GM19438 (cell line): ENCODE measurements around the gene CFI.

ENCODE experiments used
- ATAC-seq: cut with Tn5 transposase; IDR thresholded peaks from one replicate; pipeline ENCODE4 v1.9.1; 2021; ENCODE audit warnings: low read depth; ENCODE audit not compliant: unreplicated experiment

Gene CFI

GRCh38 chr4:109735566-109736365 lies 66.0 kb downstream of the CFI start:
- ATAC-seq = no peak

GRCh38 chr4:109733728-109734127 lies 68.1 kb downstream of the CFI start:
- ATAC-seq = no peak

- ATAC-seq = no peak
These were observed 70.9 kb downstream of the CFI start for GRCh38 chr4:109730619-109731545.

DNA sequence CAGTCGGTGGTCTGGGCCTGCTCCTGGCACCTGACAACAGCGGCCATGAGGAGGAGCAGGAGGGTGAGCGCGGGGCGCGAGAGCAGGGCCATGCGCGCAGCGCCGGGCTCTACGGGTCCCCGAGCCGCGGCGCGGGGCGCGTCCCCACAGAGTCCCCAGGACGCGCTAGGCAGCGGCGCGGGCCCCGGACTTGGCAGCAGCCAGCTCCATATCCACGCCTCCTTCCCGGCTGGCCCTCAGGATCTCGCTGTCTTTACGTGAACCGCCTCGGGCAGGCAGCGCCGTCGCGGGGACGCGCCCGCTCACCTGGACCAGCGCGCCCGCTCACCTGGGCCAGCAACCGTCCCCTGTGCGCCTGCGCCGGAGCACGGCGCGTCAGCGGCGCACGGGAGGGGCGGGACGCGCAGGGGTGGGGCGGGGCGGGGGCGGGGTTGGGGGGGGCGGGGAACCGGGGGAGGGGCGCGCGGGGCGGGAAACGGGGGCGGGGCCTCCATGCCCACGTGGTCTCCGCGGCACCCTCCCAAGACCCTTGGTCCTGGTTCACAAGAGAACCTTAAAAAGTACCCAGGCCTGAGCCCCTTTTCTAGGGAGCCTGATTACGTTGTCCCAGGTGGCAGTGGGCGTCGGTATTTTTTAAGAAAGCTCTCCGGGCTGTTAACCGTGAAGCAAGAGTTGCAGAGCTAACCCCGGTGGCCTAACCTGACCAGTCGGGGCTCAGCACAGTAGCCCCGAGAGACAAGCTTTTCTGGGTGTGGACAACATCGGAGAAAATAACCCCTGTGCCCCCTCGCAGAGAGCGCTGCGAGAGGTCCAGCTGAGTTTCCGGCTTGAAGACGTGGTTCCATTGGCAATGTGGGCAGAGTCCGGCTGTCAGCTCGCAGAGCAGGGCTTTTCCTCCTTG lies 71.8 kb downstream of the CFI start, which contains the start of gene PLA2G12A:
TSS of gene PLA2G12A (minus strand) at position 353 of the 901 bp plus-strand sequence. CDS start at position 92, 261 bp downstream.
- ATAC-seq = peak; percentile 72

- peak; percentile 35 for ATAC-seq
These were observed 72.6 kb downstream of the CFI start for GRCh38 chr4:109729117-109729717.

DNA sequence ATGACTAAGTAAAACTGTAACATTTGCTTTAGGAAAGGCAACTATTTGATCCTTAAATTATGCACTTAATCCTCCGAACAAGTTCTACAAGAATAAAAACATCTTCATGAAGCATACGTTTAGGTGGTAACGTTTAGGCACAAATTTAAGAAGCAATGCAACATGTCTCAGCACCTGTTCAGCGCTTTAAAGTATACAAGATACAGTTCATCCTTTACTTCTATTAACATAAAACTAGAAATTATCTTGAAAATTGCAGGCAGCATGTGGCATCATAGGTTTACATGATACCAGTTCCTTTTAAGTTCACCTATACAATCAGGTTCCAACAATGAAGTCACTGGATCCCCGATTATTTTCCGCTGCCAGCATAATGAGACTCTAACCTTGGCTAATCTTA lies 73.4 kb downstream of the CFI start:
- ATAC-seq = no peak

- no peak for ATAC-seq
These were observed 78.7 kb downstream of the CFI start for GRCh38 chr4:109723110-109723509.

- no peak for ATAC-seq
These were observed 79.4 kb downstream of the CFI start for GRCh38 chr4:109722357-109722756.

DNA sequence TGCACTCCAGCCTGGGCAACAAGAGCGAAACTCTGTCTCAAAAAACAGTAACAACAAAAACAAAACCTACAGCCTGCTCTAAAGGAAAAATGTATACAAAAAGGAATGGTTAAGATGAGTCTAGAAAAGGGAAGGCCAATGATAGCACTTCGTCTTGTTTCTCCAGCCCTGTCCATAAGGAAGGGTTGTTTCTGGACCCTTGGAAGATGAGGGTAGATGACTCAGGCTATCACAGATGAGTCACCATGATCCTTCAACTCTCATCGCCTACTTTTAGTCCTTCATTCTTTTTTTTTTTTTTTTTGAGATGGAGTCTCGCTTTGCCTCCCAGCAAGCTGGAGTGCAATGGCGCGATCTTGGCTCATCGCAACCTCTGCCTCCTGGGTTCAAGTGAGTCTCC lies 80.8 kb downstream of the CFI start:
- ATAC-seq = no peak

DNA sequence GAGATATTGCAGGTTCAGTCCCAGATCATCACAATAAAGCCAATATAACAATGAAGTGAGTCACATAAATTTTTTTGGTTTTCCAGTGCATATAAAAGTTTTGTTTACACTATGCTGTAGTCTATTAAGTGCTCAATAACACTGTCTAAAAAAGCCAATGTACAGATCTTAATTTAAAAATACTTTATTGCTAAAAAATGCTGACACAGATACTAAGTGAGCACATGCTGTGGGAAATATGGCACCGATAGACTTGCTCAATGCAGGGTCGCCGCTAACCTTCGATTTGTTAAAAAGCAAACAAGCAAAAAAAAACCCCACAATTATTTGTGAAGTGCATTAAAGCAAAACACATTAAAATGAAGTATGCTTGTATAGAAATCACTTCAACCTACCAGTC lies 82.2 kb downstream of the CFI start:
- ATAC-seq = no peak

GRCh38 chr4:109718759-109719158 lies 83.0 kb downstream of the CFI start:
- ATAC-seq = no peak

DNA sequence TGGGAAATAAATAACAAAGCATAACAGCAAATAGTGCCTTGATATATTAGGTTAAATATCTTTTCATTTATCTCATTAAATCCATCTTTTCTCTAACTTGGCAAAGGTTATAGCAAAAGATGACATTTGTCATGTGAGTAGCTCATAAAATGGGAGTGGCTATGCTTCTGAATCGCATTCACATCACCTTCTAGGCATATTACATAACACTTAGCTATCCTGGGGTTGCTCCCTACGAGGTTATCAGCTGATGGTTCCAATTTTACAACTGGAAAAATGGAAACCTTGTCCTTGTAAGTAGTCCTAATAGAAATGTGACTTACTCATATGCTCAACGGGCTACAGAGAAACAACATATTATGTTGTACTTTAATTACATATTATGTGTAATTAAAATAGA lies 88.3 kb downstream of the CFI start:
- ATAC-seq = no peak

- peak; percentile 95 for ATAC-seq
These were observed 92.8 kb downstream of the CFI start for GRCh38 chr4:109708990-109709389.

DNA sequence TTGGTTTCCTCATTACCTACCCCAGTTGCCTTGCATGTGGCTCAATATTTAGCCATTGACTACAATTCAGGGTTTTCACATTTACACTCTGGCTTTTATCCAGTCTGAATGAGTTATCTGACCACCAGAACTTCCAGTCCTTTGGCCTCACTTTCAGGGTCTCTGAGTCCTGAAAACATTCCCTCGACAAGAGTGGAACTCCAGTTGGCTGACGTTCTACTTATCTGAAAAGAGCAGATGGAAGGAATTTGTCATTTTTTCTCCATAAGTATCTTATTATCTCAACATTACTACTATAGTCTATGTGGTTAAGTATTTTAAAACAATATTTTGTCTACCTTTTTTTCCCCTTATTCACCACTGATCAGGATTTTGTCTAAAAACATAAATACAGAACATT lies 93.4 kb downstream of the CFI start:
- ATAC-seq = no peak

GRCh38 chr4:109703664-109704361 lies 98.0 kb downstream of the CFI start:
- no peak for ATAC-seq

DNA sequence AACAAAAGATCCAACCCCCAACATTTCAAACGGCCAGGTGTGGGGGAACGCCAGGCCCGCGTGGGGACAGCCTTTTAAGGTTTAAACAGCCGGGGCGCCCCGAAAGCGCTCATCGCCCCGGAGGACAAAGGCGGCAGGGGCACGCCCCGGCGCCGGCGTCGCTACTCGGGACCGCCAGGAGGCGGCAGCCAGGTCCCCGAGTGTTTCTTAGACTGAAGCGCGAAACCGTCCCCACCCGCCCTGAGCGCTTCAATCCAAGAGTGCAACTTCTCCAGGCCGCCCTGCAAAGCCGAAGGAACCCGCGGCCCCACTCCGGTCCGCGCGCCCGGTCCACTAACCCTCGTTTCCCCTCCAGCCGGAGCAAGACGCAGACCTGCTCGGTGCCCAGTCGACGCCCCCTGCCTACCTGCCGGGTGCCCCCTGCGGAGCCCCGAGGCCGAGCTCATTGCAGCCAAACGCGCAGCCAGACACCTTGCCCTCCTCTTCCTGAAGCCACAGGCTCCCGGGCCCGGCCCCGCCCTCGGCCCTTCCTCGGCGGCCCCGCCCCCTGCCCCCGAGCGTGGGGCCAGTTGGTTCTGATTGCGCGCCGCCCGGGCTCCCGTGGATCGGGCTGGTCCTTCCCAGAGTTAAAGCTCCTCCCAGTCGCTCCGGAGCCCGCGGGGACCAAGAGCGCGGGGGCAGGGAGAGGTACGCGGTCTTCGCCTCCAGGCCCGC lies 98.7 kb downstream of the CFI start, which contains the start of gene CASP6:
TSS of gene CASP6 (minus strand) at position 496 of the 714 bp plus-strand sequence. CDS start at position 446, 50 bp downstream.
- peak; percentile 64 for ATAC-seq

- peak; percentile 13 for ATAC-seq
These were observed 100.0 kb downstream of the CFI start for GRCh38 chr4:109701566-109702410.
